HCT116 (cell line): ENCODE measurements around the gene EIF4A3. TPM values are rescaled to one million over a fixed set of nuclear protein-coding genes. Genes with fewer than 3 reads are reported as not detected.

Experiments
- ATAC-seq: fragments of 200-7000 bp; cut with Tn5 transposase; 2 replicates; pipeline ENCODE4 v1.9.1; 2020; ENCODE audit warnings: mild to moderate bottlenecking, moderate library complexity
- BruUV-seq: library from RNA; stranded (reverse); fragments of 400-500 nt; replicated peaks from 2 replicates; lab custom pipeline; 2021; lab: Mats Ljungman, UMichigan
- CTCF ChIA-PET: fragments of 300-600 bp; sonication (Branson Sonifier 250); formaldehyde crosslinking; loops from one replicate; lab custom pipeline; 2021; ENCODE audit warnings: antibody characterized with exemption; lab: Charles Lee
- POLR2A ChIA-PET: fragments of 300-600, 350-600 bp; sonication (Branson Sonifier 250); formaldehyde crosslinking; loops from one replicate; lab custom pipeline; 2021; ENCODE audit warnings: antibody characterized with exemption; lab: Charles Lee
- RAD21 ChIA-PET, 2 experiments: fragments of 300-600 bp; sonication (Branson Sonifier 250); formaldehyde crosslinking; loops; one replicate each; lab custom pipeline; 2023; ENCODE audit warnings: low total read pairs in 2 of 2; ENCODE audit not compliant: uncharacterized antibody in 2 of 2, unreplicated experiment in 2 of 2, low non-redundant PET in 1 of 2; lab: Charles Lee
- DNase-seq: peaks from one replicate; pipeline ENCODE4 v3.0.0-alpha.2; 2010; ENCODE audit warnings: low read depth, low spot score
- H2AFZ ChIP-seq: fragments of 200-600 bp; shearing (Covaris generic), sonication (generic); 2 replicates; pipeline ENCODE4 v1.6.1; 2017; ENCODE audit warnings: low read depth, mixed run types, mixed read lengths, antibody characterized with exemption, low read length; ENCODE audit not compliant: poor library complexity, severe bottlenecking
- H3K27ac ChIP-seq: 2 replicates; pipeline ENCODE4 v1.5.1; 2012; ENCODE audit warnings: low read depth, low read length
- H3K27me3 ChIP-seq: fragments of 200-600 bp; sonication (generic); 2 replicates; pipeline ENCODE4 v1.6.1; 2016; ENCODE audit warnings: mixed run types, low read length, mixed read lengths; ENCODE audit not compliant: insufficient read depth
- H3K36me3 ChIP-seq, 2 experiments: fragments of 200-500 bp in 1 of 2; fragments of 200-600 bp in 1 of 2; sonication (Bioruptor generic) in 1 of 2; sonication (generic) in 1 of 2; 2 replicates each; pipeline versions ENCODE4 v1.5.1 to v1.6.1; 2014 to 2016; ENCODE audit warnings: low read length in 2 of 2, inconsistent platforms in 1 of 2, mixed read lengths in 1 of 2, mixed run types in 1 of 2; ENCODE audit not compliant: insufficient read depth in 2 of 2, control insufficient read depth in 1 of 2
- H3K4me1 ChIP-seq, 2 experiments: fragments of 200-600 bp in 1 of 2; sonication (generic) in 1 of 2; 2 replicates each; pipeline versions ENCODE4 v1.5.1 to v1.6.1; 2012 to 2017; ENCODE audit warnings: low read length in 2 of 2, inconsistent platforms in 1 of 2, mild to moderate bottlenecking in 1 of 2, mixed read lengths in 1 of 2, mixed run types in 1 of 2, moderate library complexity in 1 of 2; ENCODE audit not compliant: insufficient read depth in 2 of 2, control insufficient read depth in 1 of 2
- H3K4me2 ChIP-seq: fragments of 200-600 bp; sonication (generic); 2 replicates; pipeline ENCODE4 v1.6.1; 2017; ENCODE audit warnings: mixed run types, low read length, mixed read lengths
- H3K4me3 ChIP-seq, 2 experiments: fragments of 200-600 bp in 1 of 2; sonication (generic) in 1 of 2; replicated peaks in 1 of 2; 2 replicates each; pipeline ENCODE4 v1.5.1; 2011 to 2016; ENCODE audit warnings: low read length in 2 of 2, control low read depth in 1 of 2, low read depth in 1 of 2, mild to moderate bottlenecking in 1 of 2, mixed read lengths in 1 of 2, mixed run types in 1 of 2
- H3K79me2 ChIP-seq: fragments of 200-600 bp; sonication (generic); 2 replicates; pipeline ENCODE4 v1.6.1; 2017; ENCODE audit warnings: mild to moderate bottlenecking, mixed run types, low read length, moderate library complexity, mixed read lengths; ENCODE audit not compliant: insufficient read depth
- H3K9ac ChIP-seq: fragments of 200-600 bp; sonication (generic); 2 replicates; pipeline ENCODE4 v1.6.1; 2016; ENCODE audit warnings: low read length, mixed read lengths
- H3K9me2 ChIP-seq: fragments of 200-600 bp; sonication (generic), shearing (Covaris generic); 2 replicates; pipeline ENCODE4 v1.6.1; 2017; ENCODE audit warnings: mixed run types, mild to moderate bottlenecking, moderate library complexity; ENCODE audit not compliant: insufficient read depth
- H3K9me3 ChIP-seq, 2 experiments: fragments of 200-500 bp in 1 of 2; fragments of 200-600 bp in 1 of 2; sonication (Bioruptor generic) in 1 of 2; sonication (generic) in 1 of 2; 2 replicates each; pipeline ENCODE4 v1.6.1; 2014 to 2017; ENCODE audit warnings: low read length in 2 of 2, mixed read lengths in 2 of 2, inconsistent platforms in 1 of 2, low read depth in 1 of 2, mild to moderate bottlenecking in 1 of 2, mixed run types in 1 of 2, moderate library complexity in 1 of 2; ENCODE audit not compliant: control insufficient read depth in 1 of 2, insufficient read depth in 1 of 2
- H4K20me1 ChIP-seq: fragments of 200-600 bp; sonication (generic), shearing (Covaris generic); 2 replicates; pipeline ENCODE4 v1.6.1; 2017; ENCODE audit warnings: mixed run types, mild to moderate bottlenecking, moderate library complexity; ENCODE audit not compliant: insufficient read depth
- CBX3 ChIP-seq: IDR thresholded peaks from 2 replicates; pipeline ENCODE4 v1.6.1; 2012; ENCODE audit warnings: low read depth
- CEBPB ChIP-seq: IDR thresholded peaks from 2 replicates; pipeline ENCODE4 v1.6.1; 2012; ENCODE audit warnings: low read depth
- EGR1 ChIP-seq: IDR thresholded peaks from 2 replicates; pipeline ENCODE4 v1.6.1; 2012; ENCODE audit warnings: low read depth
- ELF1 ChIP-seq: IDR thresholded peaks from 2 replicates; pipeline ENCODE4 v1.6.1; 2012; ENCODE audit warnings: low read depth, borderline replicate concordance
- EZH2 ChIP-seq: fragments of 200-600 bp; sonication (generic); IDR thresholded peaks from 2 replicates; pipeline ENCODE4 v1.6.1; 2017; ENCODE audit warnings: antibody characterized with exemption, mixed run types
- EZH2phosphoT487 ChIP-seq: fragments of 200-600 bp; IDR thresholded peaks from 2 replicates; pipeline ENCODE4 v1.6.1; 2018; ENCODE audit warnings: antibody characterized with exemption, borderline replicate concordance
- FOSL1 ChIP-seq: IDR thresholded peaks from 2 replicates; pipeline ENCODE4 v1.6.1; 2012; ENCODE audit warnings: low read depth
- JUND ChIP-seq: IDR thresholded peaks from 2 replicates; pipeline ENCODE4 v1.6.1; 2012
- POLR2A ChIP-seq: IDR thresholded peaks from 2 replicates; pipeline ENCODE4 v1.7.0; 2011; ENCODE audit warnings: borderline replicate concordance; ENCODE audit not compliant: insufficient read depth, insufficient read length; ENCODE audit errors: extremely low read depth
- POLR2AphosphoS5 ChIP-seq: IDR thresholded peaks from 2 replicates; pipeline ENCODE4 v1.6.1; 2011; ENCODE audit warnings: mild to moderate bottlenecking, low read depth, low read length, moderate library complexity
- RAD21 ChIP-seq: IDR thresholded peaks from 2 replicates; pipeline ENCODE4 v1.6.1; 2012; ENCODE audit warnings: low read depth, mild to moderate bottlenecking
- SIN3A ChIP-seq: IDR thresholded peaks from 2 replicates; pipeline ENCODE4 v1.6.1; 2012; ENCODE audit warnings: low read depth
- SRF ChIP-seq: IDR thresholded peaks from 2 replicates; pipeline ENCODE4 v1.6.1; 2012; ENCODE audit warnings: low read depth
- TCF7L2 ChIP-seq: IDR thresholded peaks from 2 replicates; pipeline ENCODE4 v1.7.0; 2011; ENCODE audit warnings: borderline replicate concordance, inconsistent platforms; ENCODE audit not compliant: insufficient read depth, insufficient read length; ENCODE audit errors: extremely low read depth
- YY1 ChIP-seq: IDR thresholded peaks from 2 replicates; pipeline ENCODE4 v1.6.1; 2011; ENCODE audit warnings: low read length, low read depth, moderate library complexity, mild to moderate bottlenecking; ENCODE audit not compliant: insufficient replicate concordance; ENCODE audit errors: extremely low read depth
- ZFX ChIP-seq: fragments of 450-650 bp; IDR thresholded peaks from 2 replicates; pipeline ENCODE4 v1.6.1; 2017
- intact Hi-C: fragments of 100-400 bp; cut with micrococcal nuclease; formaldehyde crosslinking; loops from 2 replicates; pipeline ENCODE4 v1.10.0; 2022
- total RNA-seq: library from RNA; stranded (reverse); gene quantifications from one replicate; pipeline ENCODE4 v1.2.1, GENCODE V29; 2021; ENCODE audit not compliant: unreplicated experiment
- TF ChIP-seq, protein P1 (sequence below): IDR thresholded peaks from 2 replicates; pipeline ENCODE4 v1.6.1; 2012; ENCODE audit warnings: low read depth
- TF ChIP-seq, protein P2 (sequence below): IDR thresholded peaks from 2 replicates; pipeline ENCODE4 v1.6.1; 2012
- TF ChIP-seq, protein P3 (sequence below): IDR thresholded peaks from 2 replicates; pipeline ENCODE4 v1.6.1; 2012

The EIF4A3 gene
- total RNA-seq, 1 experiment from 2014 or later, result 248 TPM

DNA sequence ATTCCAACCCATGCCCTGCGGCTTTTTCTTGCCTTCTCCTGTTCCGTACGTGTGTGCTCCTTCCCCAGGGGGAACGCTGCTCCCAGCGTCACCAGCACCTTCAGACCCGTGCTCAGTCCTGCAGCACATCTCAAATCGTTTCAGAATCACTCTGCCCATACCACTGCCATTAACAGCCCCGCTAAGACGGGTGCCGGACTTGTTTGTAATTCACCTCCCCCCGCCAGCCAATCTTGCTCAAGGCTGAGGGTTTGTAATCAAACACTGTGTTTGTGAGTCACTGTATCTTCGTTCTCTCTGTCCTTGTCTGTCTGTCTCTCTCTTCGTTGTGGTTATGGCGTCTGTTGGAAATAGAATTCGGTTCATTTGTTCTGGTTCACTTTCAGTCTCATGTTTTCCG is 40.2 kb upstream of the EIF4A3 start:
- no peak overlapping the region for H3K4me3 ChIP-seq
- H3K9me3 ChIP-seq, result no peaks in the 10 kb centered on the region
- ChIA-PET CTCF (no interaction called here), POLR2A (no interaction called here), RAD21 (no interaction called here)
- TF ChIP-seq POLR2AphosphoS5 (no peak), EGR1 (no peak), FOSL1 (no peak), CEBPB (no peak), SIN3A (no peak), ZFX (no peak), TCF7L2 (no peak), CBX3 (no peak), EZH2phosphoT487 (no peak), EZH2 (no peak), POLR2A (no peak), RAD21 (no peak), SRF (no peak), JUND (no peak), YY1 (no peak), ELF1 (no peak)
- TF ChIP-seq, protein P1, sequence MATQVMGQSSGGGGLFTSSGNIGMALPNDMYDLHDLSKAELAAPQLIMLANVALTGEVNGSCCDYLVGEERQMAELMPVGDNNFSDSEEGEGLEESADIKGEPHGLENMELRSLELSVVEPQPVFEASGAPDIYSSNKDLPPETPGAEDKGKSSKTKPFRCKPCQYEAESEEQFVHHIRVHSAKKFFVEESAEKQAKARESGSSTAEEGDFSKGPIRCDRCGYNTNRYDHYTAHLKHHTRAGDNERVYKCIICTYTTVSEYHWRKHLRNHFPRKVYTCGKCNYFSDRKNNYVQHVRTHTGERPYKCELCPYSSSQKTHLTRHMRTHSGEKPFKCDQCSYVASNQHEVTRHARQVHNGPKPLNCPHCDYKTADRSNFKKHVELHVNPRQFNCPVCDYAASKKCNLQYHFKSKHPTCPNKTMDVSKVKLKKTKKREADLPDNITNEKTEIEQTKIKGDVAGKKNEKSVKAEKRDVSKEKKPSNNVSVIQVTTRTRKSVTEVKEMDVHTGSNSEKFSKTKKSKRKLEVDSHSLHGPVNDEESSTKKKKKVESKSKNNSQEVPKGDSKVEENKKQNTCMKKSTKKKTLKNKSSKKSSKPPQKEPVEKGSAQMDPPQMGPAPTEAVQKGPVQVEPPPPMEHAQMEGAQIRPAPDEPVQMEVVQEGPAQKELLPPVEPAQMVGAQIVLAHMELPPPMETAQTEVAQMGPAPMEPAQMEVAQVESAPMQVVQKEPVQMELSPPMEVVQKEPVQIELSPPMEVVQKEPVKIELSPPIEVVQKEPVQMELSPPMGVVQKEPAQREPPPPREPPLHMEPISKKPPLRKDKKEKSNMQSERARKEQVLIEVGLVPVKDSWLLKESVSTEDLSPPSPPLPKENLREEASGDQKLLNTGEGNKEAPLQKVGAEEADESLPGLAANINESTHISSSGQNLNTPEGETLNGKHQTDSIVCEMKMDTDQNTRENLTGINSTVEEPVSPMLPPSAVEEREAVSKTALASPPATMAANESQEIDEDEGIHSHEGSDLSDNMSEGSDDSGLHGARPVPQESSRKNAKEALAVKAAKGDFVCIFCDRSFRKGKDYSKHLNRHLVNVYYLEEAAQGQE, result no peak
- TF ChIP-seq, protein P2, sequence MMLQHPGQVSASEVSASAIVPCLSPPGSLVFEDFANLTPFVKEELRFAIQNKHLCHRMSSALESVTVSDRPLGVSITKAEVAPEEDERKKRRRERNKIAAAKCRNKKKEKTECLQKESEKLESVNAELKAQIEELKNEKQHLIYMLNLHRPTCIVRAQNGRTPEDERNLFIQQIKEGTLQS, result no peak
- TF ChIP-seq, protein P3, sequence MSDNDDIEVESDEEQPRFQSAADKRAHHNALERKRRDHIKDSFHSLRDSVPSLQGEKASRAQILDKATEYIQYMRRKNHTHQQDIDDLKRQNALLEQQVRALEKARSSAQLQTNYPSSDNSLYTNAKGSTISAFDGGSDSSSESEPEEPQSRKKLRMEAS, result no peak
- no peak overlapping the region for H3K9ac ChIP-seq
- H3K4me2 ChIP-seq, result 0 out of 2 replicates have a peak overlapping the region, but pooled peaks have one; percentile 21
- H4K20me1 ChIP-seq, result no peaks in the 10 kb centered on the region
- H2AFZ ChIP-seq, result no peak overlapping the region
- no peaks in the 10 kb centered on the region for H3K36me3 ChIP-seq
- BruUV-seq, result no TSS peak
- DNase-seq (no peak), ATAC-seq (no peak)
- peaks cover 0 to 16% of the 10 kb centered on the region in 2 experiments; a peak in 1 of 4 replicates for H3K4me1 ChIP-seq
- no peaks in the 10 kb centered on the region for H3K79me2 ChIP-seq
- no peaks in the 10 kb centered on the region for H3K9me2 ChIP-seq
- H3K27ac ChIP-seq, result no peak overlapping the region
- no peaks in the 10 kb centered on the region for H3K27me3 ChIP-seq
- intact Hi-C loops, result no loop called here
